Measurements from ENCODE around the gene ACOT13. TPM values are rescaled to one million over a fixed set of nuclear protein-coding genes. Genes with fewer than 3 reads are reported as not detected.
A peak's percentile ranks its signal among the peaks of the same experiment; 100 is the strongest.
"Not testable (repeated sequence)": the region's sequence is repeated elsewhere in the genome, so short reads cannot be mapped to it uniquely, and the experiment has no call there.

The ACOT13 gene
- total RNA-seq, 1 donor from 2014 or later, result 4.5 TPM

- peak; percentile 69 for FAIRE-seq
- DNase-seq (ENCODE audit: low spot score in 2 of 2), result peak; percentile 92 to 94
Measured at GRCh38 chr6:24720604-24721460, 54.0 kb downstream of the ACOT13 start.

DNA sequence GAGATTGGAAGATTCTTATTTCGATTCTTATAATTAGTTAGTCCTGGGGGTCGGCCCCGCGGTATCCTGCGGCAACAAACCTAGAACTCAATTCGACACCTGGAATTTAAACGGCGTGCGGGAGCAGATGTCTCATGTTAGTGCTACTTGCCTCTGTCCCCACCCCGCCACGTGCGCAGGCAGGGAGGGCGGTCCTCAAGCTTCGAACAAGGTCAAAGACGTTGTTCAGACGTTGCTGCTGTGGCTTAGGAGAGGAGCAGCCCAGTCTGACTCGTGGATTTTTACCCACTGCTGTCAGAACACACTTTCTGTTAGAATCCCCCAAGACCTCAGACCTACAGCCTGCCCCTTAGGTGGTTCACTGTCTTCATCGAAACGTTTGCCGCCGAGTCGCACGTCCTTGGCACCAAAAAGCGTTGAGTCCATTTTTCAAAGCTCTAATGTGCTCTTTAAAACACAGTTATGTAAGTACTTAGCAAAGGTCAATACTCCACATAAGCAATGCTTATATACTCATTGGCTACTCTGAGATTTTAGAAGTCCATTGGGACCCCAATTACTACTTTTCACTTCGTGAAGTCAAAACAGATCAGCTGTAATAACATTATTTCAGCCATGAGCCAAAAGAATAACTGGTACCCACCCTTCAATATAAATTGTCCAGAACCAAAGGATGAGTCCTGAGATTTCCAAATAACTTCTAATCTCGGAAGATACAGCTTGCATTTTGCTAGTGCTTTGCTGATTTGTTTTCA is 54.8 kb downstream of the ACOT13 start:
- no peak for FAIRE-seq

GRCh38 chr6:24723270-24723669 is 56.4 kb downstream of the ACOT13 start:
- FAIRE-seq, result no peak

More for the DNA sequence above, 54.8 kb downstream of the ACOT13 start:
- peak; percentile 48 to 60 for DNase-seq (ENCODE audit: low spot score in 2 of 2)

GRCh38 chr6:24730653-24731052 is 63.8 kb downstream of the ACOT13 start:
- not testable (repeated sequence) for DNase-seq (ENCODE audit: low spot score in 2 of 2); FAIRE-seq

More at GRCh38 chr6:24723270-24723669, 56.4 kb downstream of the ACOT13 start:
- no peak for DNase-seq (ENCODE audit: low spot score in 2 of 2)

- FAIRE-seq; DNase-seq (ENCODE audit: low spot score in 2 of 2): not testable (repeated sequence)
Measured at GRCh38 chr6:24731456-24732134, 64.7 kb downstream of the ACOT13 start.

- DNase-seq (ENCODE audit: low spot score in 2 of 2) (no peak), FAIRE-seq (no peak)
Measured at GRCh38 chr6:24734166-24734565, 67.3 kb downstream of the ACOT13 start.

- FAIRE-seq, result not testable (repeated sequence)
Measured at GRCh38 chr6:24734710-24735109, 67.8 kb downstream of the ACOT13 start.

GRCh38 chr6:24738741-24739140 is 71.9 kb downstream of the ACOT13 start:
- DNase-seq (ENCODE audit: low spot score in 2 of 2) (no peak), FAIRE-seq (no peak)

More at GRCh38 chr6:24734710-24735109, 67.8 kb downstream of the ACOT13 start:
- not testable (repeated sequence) for DNase-seq (ENCODE audit: low spot score in 2 of 2)

- DNase-seq (ENCODE audit: low spot score in 2 of 2) (no peak), FAIRE-seq (no peak)
Measured at GRCh38 chr6:24740861-24741260, 74.0 kb downstream of the ACOT13 start.

DNA sequence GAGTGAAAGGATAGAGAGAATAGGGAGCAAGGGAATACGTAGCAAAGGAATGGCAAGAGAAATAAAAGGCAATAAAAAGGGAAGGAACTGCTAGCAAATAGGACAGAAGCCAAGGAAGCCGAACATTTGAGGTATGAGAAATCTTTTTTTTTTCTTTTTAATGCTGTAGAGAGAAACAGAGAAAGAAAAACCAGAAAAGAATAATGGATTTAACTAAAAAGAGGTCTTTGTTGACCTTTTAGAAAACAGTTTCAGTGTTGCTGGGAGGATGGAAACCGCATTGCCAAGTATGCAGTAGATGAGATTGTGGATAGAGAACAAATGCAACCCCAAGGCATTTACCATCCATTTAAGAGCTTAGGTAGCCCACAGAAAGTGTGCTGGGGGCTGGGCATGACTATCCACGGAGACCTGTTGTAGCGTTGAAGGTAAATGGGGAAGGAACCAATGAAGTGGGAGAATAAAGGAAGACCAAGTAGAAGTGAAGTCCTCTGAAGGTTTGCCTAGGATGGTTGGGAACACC is 75.4 kb downstream of the ACOT13 start:
- FAIRE-seq, result no peak
- no peak for DNase-seq (ENCODE audit: low spot score in 2 of 2)

GRCh38 chr6:24743265-24743943 is 76.5 kb downstream of the ACOT13 start:
- FAIRE-seq (no peak), DNase-seq (ENCODE audit: low spot score in 2 of 2) (no peak)

DNA sequence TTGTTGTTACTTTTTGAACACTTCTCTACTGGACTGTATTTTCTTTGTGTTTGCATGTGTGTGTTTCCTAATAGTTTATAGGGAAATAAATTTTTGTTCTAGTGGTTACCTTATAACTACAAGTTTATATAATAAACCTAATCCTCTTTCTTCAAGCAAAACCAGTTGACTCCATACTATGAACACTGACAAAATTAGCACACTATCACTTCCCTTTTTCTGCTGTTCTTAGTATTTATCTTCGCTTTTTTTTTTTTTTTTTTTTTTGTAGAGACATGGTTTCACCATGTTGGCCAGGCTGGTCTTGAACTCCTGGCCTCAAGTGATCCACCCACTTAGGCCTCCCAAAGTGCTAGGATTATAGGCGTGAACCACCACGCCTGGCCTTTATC is 77.1 kb downstream of the ACOT13 start:
- DNase-seq (ENCODE audit: low spot score in 2 of 2), result no peak
- FAIRE-seq, result no peak

- no peak for DNase-seq (ENCODE audit: low spot score in 2 of 2)
- no peak for FAIRE-seq
Measured at GRCh38 chr6:24744911-24745310, 78.0 kb downstream of the ACOT13 start.

DNA sequence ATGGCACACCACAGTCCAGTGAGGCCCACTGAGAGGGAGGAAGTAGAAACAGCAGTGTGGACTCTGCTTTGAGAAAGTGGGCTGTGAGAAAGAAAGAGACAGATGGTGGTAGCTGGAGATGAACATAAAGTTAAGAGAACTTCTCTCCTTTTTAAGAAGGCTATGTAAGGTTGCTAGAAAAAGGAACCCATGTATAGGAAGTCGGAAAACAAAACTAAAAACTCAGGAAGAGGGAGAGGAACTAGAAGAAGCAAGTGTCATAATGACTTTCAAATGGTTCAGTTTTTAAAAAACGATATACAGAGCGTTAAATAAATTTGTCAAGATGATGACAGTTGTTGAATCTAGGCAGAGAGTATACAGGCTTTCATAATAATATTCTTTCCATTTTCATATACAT is 82.4 kb downstream of the ACOT13 start:
- DNase-seq (ENCODE audit: low spot score in 2 of 2), result no peak
- FAIRE-seq, result no peak

DNA sequence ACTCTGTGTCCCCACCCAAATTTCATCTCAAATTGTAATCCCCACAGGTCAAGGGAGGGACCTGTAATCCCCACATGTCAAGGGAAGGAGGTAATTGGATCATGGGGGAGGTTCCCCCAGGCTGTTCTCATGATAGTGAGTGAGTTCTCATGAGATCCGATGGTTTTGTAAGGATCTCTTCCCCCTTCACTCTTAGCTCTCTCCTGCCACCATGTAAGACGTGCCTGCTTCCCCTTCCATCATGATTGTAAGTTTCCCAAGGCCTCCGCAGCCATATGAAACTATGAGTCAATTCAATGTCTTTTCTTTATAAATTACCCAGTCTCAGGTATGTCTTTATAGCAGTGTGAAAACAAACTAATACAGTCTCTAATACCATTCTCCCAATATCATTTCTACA is 84.0 kb downstream of the ACOT13 start:
- DNase-seq (ENCODE audit: low spot score in 2 of 2); FAIRE-seq: not testable (repeated sequence)

- no peak for FAIRE-seq
Measured at GRCh38 chr6:24752503-24752902, 85.6 kb downstream of the ACOT13 start.

GRCh38 chr6:24752917-24753492 is 86.1 kb downstream of the ACOT13 start:
- DNase-seq (ENCODE audit: low spot score in 2 of 2) (no peak), FAIRE-seq (no peak)

More at GRCh38 chr6:24752503-24752902, 85.6 kb downstream of the ACOT13 start:
- DNase-seq (ENCODE audit: low spot score in 2 of 2), result no peak

GRCh38 chr6:24753545-24753944 is 86.7 kb downstream of the ACOT13 start:
- no peak for DNase-seq (ENCODE audit: low spot score in 2 of 2)
- FAIRE-seq, result no peak

- FAIRE-seq, result not testable (repeated sequence)
Measured at GRCh38 chr6:24754378-24754777, 87.5 kb downstream of the ACOT13 start.

More at GRCh38 chr6:24754378-24754777, 87.5 kb downstream of the ACOT13 start:
- not testable (repeated sequence) for DNase-seq (ENCODE audit: low spot score in 2 of 2)

Measured in frontal cortex (tissue), 4 donors.